Left colon (tissue), 2 donors: ENCODE measurements around the gene INCA1. TPM values are rescaled to one million over a fixed set of nuclear protein-coding genes. Genes with fewer than 3 reads are reported as not detected.

ENCODE experiments used
- ATAC-seq: fragments of 200-7000 bp; cut with Tn5 transposase; one replicate; pipeline ENCODE4 v1.9.1; 2020; ENCODE audit warnings: mild to moderate bottlenecking, moderate library complexity
- DNase-seq, 2 donors: peaks; one replicate each; pipeline ENCODE4 v3.0.0-alpha.2; 2020
- intact Hi-C, 2 donors: fragments of 100-400 bp; cut with DNase I in 1 of 2; cut with micrococcal nuclease in 1 of 2; formaldehyde crosslinking; loops; one replicate each; pipeline versions ENCODE4 v1.11.2 to v1.14.0; 2022; cut with DNase I, micrococcal nuclease
- total RNA-seq, 2 donors: library from RNA; stranded (reverse); fragmentation: NEBNext Ultra II Directional; extraction: Animal tissue kit (Norgen Biotek cat#: 25700); gene quantifications; one replicate each; pipeline ENCODE4 v1.2.1, GENCODE V29; 2021
- donor health status: DM: no; HTN: no; CAD: no.
- donor health status: DM: yes; HTN: yes; CAD: no.

Gene INCA1
- total RNA-seq, 2 donors from 2014 or later, result 1.9 TPM

DNA sequence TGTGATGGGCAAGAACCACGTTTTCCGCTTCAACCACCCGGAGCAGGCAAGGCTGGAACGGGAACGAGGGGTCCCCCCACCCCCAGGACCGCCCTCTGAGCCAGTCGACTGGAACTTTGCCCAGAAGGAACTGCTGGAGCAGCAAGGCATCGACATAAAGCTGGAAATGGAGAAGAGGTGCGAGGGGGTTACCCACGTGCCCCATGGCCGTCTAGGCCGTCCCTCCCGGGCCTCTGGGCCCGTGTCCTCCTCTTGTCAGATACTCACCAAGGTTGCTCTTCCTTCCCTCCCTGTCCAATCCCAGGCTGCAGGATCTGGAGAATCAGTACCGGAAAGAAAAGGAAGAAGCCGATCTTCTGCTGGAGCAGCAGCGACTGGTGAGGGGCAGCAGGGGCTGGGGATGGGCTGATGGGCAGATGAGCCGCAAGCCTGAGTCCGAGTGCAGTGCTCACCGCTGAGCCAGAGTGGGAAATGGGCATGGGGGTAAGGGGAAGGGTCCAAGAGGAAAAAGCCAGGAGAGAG lies 23.2 kb upstream of the INCA1 start:
- ATAC-seq, result no peak
- intact Hi-C loops, result no loop called here
- no peak for DNase-seq

DNA sequence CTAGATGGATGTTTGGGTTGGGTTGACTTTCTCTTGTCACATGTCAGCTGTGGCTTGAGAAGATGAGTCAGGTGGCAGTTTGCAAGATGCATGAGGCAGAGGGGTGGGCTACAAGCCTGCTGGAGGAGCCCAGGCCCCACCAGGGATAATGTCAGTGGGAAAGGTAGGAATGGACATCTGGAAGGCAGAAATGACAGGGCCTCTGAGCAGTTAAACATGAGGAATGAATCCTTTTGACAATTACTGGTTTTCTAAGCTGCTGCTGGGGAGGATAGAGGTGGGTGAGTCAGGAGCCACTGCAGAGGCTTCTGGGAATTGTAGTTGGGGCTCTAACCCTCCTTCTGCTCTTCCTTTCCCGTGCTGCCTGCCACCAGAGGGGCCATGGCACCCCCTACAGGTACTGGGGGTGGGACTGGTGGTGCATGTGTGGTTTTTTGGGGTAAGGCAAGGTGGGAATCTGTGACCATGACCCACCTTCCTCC lies 22.2 kb upstream of the INCA1 start:
- ATAC-seq, result peak; percentile 23
- no peak for DNase-seq
- intact Hi-C loops, result no loop called here

DNA sequence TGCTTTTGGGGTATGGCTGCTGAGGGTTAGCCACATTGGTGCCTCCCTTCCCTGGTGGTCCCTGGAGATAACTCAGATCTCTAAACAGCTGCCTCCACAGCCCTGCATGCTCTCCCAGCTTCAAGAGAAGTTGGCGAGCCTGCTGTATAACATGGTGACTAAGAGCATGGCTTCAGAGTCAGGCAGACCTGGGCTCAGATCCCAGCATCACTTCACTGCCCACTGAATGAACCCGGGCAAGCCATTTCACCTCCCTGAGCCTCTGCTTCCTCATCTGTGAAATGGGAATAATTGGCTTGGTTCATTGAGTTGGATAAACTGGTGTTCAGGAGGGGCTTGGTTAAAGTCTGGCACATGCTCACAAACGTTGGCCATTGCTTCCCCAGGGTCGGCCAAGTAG lies 17.0 kb upstream of the INCA1 start:
- peak; percentile 2 for ATAC-seq
- intact Hi-C loops, result no loop called here

DNA sequence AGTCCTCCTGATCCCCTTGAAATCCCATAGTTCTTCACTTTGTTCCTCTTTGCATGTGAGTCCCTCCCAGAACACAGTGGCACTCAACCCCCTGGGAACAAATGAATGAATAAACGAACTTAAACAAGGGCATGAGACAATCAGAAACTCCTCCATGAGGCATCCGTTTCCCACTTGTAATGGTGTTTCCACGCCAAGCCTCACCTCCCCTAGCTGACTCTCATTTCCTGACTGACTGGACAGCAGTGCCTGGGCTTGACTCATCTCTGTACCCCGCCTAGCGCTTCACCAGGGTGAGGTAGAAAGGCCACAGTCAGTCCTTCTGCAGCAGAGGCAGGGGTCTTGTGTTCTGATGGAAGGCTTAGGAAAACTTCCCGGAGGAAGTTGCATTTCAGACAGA lies 14.6 kb upstream of the INCA1 start:
- intact Hi-C loops, result no loop called here
- ATAC-seq, result no peak
- DNase-seq, result no peak

More for the DNA sequence above, 17.0 kb upstream of the INCA1 start:
- DNase-seq, result no peak

DNA sequence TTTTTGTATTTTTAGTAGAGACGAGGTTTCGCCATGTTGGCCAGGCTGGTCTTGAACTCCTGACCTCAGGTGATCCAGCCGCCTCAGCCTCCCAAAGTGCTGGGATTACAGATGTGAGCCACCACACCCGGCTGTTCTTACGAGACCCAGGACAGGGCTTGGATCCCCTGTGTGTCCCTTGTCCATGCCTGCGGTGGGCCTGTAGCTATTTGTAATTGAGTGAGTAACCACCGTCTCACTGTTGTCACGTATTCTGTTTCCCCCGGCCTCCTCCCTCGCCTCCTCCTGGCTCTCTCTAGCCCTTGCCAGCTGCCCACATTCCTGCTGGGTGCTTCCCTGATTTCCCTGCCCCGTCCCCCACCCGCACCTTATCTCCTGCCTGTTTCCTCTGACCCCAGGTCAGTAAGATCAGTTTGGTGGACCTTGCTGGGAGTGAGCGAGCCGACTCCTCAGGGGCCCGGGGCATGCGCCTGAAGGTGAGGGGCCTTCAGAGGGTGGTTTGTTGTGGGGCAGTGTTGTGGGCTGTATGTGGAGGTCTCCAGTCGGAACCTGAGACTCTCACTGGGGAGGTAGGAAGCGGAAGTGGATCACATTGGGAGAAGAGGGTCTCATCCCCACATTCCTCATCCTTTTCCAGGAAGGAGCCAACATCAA lies 6.0 kb upstream of the INCA1 start:
- no peak for ATAC-seq
- DNase-seq, result no peak
- intact Hi-C loops, result no loop called here

DNA sequence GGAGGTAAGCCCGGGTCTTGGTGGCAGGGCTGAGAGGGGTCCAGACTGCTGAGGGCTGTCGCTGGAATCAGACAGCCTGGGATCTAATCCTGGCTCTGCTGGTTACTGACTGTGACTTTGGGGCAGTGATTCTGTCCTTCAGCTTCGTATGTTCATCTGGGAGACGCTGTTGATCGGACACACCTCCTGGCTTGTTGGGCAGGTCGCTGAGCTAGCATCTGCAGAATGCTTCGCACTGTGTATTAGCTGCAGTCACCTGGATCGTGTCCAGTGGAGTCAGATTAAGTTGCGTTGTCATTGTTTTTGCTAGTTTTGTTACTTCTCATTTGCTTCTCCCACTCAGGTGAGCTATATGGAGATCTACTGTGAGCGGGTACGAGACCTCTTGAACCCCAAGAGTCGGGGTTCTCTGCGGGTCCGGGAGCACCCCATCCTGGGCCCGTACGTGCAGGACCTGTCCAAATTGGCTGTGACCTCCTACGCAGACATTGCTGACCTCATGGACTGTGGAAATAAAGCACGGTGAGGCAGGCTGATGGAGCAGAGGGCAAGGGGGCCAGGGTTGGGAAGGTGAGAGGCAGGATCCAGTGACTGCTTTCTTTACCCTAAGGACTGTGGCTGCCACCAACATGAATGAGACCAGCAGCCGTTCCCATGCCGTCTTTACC lies 4.9 kb upstream of the INCA1 start:
- no peak for ATAC-seq
- no peak for DNase-seq
- intact Hi-C loops, result no loop called here

DNA sequence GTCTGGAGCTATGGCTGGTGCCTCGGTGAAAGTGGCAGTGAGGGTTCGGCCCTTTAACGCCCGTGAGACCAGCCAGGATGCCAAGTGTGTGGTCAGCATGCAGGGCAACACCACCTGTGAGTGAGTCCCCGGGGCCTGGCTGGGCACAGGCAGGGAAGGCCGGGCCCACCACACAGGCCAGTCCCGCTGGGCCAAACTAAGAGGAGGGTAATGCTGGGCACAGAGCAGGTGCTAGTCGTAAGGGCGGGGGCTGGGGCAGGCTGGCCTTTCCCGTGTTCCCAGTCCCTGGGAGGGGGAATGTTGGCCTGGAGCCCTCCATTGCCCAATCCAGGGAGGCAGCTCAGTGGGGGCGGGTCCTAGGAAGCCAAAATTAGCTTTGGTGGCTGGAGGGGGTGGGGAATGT lies 2.9 kb upstream of the INCA1 start:
- ATAC-seq (no peak), DNase-seq (peak in 1 of 2 donors; percentile 63)
- intact Hi-C loops, result no loop called here

DNA sequence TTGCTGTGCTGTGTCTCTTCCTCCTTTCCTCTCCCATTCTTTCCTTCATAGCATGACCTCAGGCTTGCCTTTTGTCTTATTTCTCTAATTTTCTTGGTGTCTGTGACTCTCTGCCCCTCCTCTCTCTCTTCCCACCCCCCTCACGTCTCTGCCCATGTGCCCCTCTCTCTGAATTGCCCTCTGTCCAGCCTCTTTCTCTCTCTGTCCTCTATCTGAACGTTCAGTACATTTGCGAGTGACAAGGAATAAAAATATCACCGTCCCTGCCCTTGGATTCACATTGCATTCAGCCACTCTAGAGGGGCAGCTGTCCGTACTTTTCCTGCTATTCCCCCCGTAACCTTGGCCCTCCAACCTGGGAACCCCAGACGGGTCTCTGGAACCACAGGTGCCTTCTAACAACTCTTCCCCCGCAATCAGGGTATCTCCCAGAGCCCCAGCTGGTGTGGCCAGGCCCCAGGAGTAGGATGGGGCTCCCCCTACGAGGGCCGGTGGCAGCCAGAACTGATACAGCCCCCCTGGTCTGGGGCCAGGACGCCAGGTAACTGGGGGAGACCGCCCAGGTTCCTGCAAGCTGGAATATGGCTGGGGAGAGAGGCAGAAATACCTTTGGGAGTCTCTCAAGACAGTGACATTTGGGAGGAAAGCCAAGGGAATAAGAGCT lies 2.2 kb upstream of the INCA1 start:
- intact Hi-C loops, result no loop called here
- no peak for ATAC-seq
- no peak for DNase-seq

DNA sequence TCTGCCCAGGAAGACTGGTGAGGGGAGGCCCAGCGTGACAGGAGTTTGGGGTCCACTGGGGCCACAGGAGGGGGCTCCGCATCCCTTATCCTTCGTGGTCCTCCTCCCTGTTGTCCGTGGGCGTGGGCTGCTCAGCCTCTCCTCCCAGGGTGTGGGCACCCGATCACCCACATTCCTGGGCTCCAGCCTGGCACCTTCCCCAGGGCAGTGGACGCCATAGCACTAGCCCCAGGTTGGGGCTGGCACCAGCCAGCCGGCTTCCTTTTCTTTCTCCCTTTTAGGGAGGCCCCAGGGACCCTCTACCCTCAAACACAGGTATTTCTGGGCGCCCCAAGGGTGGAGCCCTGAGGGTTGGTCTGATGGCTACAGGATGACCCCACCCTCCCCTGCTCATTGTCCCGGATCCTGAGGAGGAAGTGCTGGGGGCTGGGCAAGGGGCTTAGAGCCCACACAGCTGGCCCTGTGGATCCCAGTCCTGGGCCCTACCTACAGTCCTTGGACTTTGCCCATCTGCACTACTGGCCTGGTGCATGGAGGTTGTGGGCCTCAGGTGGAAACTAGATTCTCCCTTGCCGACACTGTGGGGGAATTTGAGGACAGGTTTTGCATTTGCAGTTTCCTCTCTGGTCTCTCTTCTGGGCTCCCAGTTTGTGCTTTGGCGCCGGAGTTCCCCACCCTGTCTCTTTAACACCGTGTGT lies 1.6 kb upstream of the INCA1 start:
- ATAC-seq, result peak; percentile 59
- intact Hi-C loops, result no loop called here
- DNase-seq, result peak; percentile 71 to 72

DNA sequence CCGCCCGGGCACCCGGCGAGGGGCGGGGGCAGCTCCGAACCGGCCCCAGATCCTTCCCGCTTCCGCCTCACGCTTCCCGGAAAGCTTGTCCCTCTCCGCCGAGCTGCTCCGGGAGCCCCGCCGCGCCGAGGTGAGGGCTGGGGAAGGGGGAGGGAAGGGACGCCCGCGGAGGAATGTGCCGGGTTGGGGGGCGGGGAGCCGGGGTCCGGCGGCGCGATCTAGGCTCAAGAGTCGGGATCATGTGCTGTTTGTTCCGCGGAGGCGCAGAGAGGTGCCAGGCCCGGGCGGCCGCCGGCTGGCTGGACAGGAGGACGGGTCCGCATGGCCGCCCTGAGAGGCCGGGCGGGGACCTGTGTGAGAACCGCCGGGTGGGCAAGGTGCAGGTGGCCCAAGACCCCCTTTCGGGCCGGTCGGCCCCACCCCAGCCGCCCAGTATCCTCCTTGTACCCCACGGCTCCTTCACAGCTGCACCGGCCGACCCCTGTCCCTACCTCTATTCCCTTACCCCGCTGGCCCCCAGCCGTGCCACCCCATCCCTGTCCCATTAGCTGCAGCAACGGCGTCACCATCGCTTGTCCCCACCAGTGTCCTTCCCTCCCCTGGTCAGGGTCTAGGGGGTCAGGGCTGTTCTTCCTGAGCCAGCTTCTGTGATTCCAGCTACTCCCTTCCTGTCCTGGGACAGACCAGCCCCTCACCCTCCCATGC lies 857 bp upstream of the INCA1 start:
- peak; percentile 11 for ATAC-seq
- DNase-seq, result peak in 1 of 2 donors; percentile 42
- intact Hi-C loops, result no loop called here

DNA sequence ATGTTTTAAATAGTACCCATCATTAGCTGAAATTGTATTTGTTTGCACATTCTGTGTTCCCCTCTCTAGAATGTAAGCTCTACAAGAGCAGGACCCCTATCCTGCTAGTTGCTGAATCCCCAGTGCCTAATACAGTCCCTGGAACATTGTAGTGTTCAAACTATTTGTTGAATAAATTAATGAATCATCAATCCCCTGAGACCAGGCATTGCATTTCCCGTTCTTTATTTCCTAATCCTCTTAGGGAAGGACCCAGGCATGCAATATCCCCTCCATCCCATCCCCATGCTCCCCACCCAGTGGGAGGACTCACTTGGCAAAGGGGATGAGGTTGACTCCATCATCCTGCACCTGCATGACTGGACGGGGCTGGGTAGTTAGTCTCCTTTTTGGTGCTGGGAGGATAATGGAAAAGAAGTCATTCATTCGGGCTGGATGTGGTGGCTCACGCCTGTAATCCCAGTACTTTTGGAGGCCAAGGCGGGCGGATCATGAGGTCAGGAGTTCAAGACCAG lies 3.2 kb downstream of the INCA1 start:
- intact Hi-C loops, result no loop called here
- no peak for DNase-seq
- no peak for ATAC-seq

DNA sequence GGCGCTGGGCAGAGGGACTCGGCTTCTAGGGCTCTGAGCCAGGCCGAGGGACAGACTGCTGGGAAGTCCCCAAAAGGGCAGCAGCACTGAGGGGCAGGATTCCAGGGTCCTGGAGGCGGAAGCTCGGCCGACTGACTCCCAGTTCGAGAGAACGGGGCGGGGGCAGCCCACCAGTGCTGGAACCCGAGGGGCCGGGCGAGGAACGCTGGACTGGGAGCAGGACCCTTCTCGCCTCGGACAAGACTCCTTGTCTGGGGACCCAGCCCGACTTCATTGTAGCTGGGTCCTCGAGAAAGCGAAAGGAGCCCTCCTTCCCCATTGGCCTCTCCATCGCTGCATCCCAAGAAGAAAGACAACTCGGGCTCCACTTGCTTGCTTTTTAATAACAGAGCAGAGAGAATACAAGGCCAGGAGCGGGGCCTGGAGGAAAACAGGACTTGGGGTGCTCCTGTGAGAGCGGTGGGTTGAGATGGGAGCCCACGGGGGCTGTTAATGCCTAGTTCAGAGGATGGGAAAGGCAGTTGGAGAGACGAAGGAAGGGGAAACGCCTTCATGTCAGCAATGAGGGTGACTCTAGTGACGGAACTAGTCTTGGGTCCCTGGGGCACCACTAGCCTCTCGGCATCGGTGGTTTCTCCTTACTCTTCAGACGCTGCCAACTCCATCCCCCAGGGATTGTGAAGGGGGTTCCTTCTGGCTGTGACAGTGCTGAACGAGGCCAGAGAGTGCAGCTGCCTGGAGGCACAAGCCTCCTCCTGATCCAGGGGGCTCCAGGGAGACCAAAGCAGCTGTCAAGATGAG lies 9.4 kb downstream of the INCA1 start:
- ATAC-seq, result peak; percentile 5
- no peak for DNase-seq
- intact Hi-C loops, result loop anchor here in 1 of 2 donors (10.0 kb wide), 1 partner anchor 73 kb away; no protein-coding TSS in a partner anchor

DNA sequence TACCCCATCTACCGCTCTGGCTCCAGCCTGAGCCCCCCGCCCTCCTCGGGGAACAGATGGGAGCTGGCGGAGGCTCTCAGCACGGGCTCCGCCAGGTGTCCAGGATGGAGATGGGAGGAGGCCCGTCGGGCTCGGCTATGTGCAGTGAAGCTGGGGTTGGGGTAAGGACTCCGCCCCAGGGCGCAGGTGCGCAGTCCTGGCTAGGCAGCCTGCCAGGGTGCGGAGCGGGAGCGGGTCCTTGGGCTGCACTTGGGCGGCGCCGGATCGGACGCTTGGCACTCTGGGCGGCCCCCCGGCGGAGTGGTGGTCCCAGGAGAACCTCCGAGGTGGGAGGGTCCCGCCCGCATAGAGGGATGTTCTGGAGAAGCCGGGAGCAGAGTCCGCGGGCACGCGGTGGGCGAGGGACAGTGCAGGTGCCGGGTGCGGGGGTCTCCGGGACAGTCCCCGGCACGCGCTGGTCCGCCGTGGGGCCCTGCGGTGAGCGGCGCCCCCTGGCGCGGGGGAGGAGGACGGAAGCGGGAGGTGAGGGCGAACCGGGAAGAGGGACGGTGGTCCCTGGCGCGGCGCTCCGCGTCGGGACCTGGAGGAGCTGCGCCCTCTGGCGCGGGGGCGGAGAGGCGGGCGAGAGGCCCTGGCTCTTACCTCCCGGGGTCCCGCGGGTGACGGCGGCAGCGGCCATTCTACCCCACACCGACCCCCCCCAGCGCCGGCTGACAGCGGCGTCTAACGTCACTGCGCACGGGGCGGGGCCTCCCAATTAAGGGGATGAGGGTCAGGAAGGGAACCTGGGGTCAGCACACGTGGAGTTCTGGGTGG lies 10.2 kb downstream of the INCA1 start, which contains the start of gene CAMTA2:
Gene CAMTA2 (minus strand): TSS at position 725 of the 816 bp plus-strand sequence. CDS start 1,453 bp downstream, outside the sequence.
- peak; percentile 83 for ATAC-seq
- intact Hi-C loops, result loop anchor here in 1 of 2 donors (10.0 kb wide), 1 partner anchor 72 kb away; no protein-coding TSS in a partner anchor
- DNase-seq, result peak; percentile 91 to 97

DNA sequence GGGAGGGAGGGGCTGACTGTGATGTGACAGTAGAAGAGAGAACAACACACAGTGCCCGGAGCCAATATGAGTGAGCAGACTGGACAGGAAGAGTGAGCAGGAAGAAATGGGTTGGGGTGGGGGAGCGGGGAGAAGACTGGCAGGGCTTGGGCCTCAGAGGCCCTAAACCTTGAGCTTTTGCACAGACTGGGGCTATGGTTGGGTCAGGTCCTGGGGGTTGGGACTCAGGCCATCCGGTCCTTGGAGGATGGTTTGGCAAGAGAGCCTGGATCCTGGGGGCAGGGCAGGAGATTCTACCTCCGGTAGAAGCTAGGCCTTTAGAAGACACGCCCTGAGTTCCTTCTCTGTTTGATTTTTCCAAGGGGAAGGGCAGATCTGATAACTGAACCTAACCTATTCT lies 10.9 kb downstream of the INCA1 start:
- peak; percentile 43 for ATAC-seq
- DNase-seq, result peak; percentile 41 to 49
- intact Hi-C loops, result loop anchor here in 1 of 2 donors (10.0 kb wide), 1 partner anchor 72 kb away; no protein-coding TSS in a partner anchor

DNA sequence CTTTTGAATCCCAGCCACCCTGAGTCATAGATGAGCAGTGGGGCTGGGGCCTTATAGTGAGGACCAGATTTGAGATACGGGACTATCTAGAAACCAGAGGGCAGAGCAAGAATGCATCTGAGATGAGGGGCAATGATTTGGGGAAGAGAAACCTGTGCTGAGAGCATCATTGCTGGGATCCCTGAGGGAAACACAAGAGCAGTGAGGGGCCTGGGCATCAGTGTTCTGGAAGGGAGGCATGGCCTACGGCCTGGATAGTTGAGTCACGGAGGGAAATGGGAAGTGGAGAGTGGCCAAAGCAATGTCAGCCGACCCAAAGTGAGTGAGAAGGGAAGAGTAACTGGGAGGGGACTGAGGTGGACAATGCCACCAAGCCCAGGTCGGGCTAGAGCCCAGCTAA lies 15.0 kb downstream of the INCA1 start:
- intact Hi-C loops, result loop anchor here in 1 of 2 donors (5.0 to 10.0 kb wide), 2 partner anchors 68 to 80 kb away; no protein-coding TSS in a partner anchor
- DNase-seq (no peak), ATAC-seq (no peak)

DNA sequence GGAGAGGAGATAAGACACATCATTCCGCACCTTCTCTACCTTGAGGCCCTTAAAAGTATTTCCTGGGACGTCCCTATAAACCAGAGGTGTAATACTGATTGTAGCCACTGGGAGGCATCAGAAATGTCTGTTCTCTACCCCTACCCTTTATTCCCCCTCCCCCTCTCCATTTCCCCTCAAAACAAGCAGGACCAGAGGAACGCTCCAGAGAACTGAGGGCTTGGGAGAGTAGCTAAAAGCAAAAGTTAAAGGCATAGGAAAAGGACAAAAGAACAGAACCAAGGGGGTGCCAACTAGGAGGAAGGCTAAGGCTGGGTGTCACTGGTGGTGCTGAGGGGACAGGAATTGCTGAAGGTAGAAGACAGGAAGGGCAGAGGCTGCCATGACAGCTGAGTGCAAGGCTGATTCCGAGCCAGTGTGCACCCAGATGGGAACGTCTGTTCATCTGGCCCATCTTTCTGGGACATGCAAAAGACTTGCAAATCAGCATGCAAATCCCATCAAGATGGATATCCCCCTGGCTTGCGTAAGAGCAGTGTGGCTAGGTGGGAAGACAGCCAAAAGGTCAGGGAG lies 16.6 kb downstream of the INCA1 start:
- intact Hi-C loops, result loop anchor here in 1 of 2 donors (5.0 to 10.0 kb wide), 2 partner anchors 66 to 82 kb away; no protein-coding TSS in a partner anchor
- ATAC-seq, result peak; percentile 77

More for the DNA sequence above, 16.6 kb downstream of the INCA1 start:
- no peak for DNase-seq
